ENCODE measurements around the gene EAF2. TPM values are rescaled to one million over a fixed set of nuclear protein-coding genes. Genes with fewer than 3 reads are reported as not detected.

The EAF2 gene
- total and polyA plus RNA-seq, 2 donors (not counting 3 experiments of a cell fraction or from before 2014, with no cell fraction given) = 0.63 to 1.5 TPM

DNA sequence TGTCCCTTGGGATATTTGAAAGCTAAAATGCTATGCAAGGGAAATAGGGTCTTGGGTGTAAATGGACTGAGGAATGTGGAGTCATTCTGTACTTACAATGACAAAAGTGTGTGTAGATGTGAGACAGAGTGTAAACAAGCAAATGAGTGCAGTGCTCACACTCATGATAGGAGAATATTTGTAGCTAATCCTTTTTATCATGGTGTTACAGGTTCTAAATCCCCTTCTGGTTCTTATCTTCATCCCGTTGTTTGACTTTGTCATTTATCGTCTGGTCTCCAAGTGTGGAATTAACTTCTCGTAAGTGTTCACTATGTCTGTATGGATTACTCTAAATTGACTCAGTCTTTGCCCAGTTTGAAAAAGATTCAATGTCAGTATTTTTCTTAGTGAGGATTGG is 89.7 kb downstream of the EAF2 start:
- no peak for FAIRE-seq
- Histone ChIP-seq H3K9me1 (replicated peaks; ENCODE audit: control insufficient read depth, extremely low read depth, insufficient read depth, low read length) (no peaks in the 10 kb centered on the region), H3K4me1 (ENCODE audit: control insufficient read depth, extremely low read depth, insufficient read depth, low read length) (no peaks in the 10 kb centered on the region), H3K9me3 (replicated peaks; ENCODE audit: control insufficient read depth, insufficient read depth, low read length) (no peaks in the 10 kb centered on the region), H3K79me2 (ENCODE audit: control insufficient read depth, insufficient read depth, low read length) (no peaks in the 10 kb centered on the region), H4K20me1 (replicated peaks; ENCODE audit: control insufficient read depth, extremely low read depth, insufficient read depth, low read length) (no peaks in the 10 kb centered on the region), H3K4me3 (replicated peaks in 1 of 3; ENCODE audit: insufficient read depth in 1 of 3, low read depth in 1 of 3, low read length in 3 of 3) (no peak overlapping the region), H3K27ac (ENCODE audit: insufficient read depth, low read depth, low read length) (no peak overlapping the region), H3K4me2 (ENCODE audit: insufficient read depth, low read length) (no peak overlapping the region), H3K27me3 (ENCODE audit: control insufficient read depth in 2 of 2, insufficient read depth in 2 of 2, low read length in 2 of 2) (no peaks in the 10 kb centered on the region), H3K36me3 (ENCODE audit: control insufficient read depth in 2 of 2, extremely low read depth in 1 of 2, insufficient read depth in 2 of 2, low read length in 2 of 2) (no peaks in the 10 kb centered on the region), H2AFZ (ENCODE audit: low read depth, low read length) (no peak overlapping the region), H3K9ac (replicated peaks; ENCODE audit: extremely low read depth, insufficient read depth, low read length) (no peak overlapping the region)
- intact Hi-C loops (cut with micrococcal nuclease) = no loop called here
- POLR2A ChIA-PET = no interaction called here
- CTCF ChIA-PET = interaction anchor here (1.2 kb wide), 1 partner anchor 31 kb away, joined by 4 read pairs; the partner anchor contains the start of gene SLC15A2
- DNase-seq (ENCODE audit: low read depth, low spot score) = no peak
- TF ChIP-seq FOS (IDR thresholded peaks at IDR 0.05; ENCODE audit: borderline replicate concordance, insufficient read depth, low read length) = no peak
- no peak for TF ChIP-seq GATA2 (IDR thresholded peaks at IDR 0.05; ENCODE audit: insufficient read depth, insufficient read length, low read depth, low read length)
- no peak for TF ChIP-seq EZH2 (IDR thresholded peaks at IDR 0.05; ENCODE audit: borderline replicate concordance, low read depth, low read length, severe bottlenecking)
- TF ChIP-seq MYC (IDR thresholded peaks at IDR 0.05; ENCODE audit: low read depth, low read length) = no peak
- TF ChIP-seq POLR2A (IDR thresholded peaks at IDR 0.05; ENCODE audit: low read depth, low read length) = no peak
- no peak for TF ChIP-seq POLR2AphosphoS5 (IDR thresholded peaks at IDR 0.05; ENCODE audit: insufficient read depth, low read depth, low read length)
- TF ChIP-seq, protein P1, sequence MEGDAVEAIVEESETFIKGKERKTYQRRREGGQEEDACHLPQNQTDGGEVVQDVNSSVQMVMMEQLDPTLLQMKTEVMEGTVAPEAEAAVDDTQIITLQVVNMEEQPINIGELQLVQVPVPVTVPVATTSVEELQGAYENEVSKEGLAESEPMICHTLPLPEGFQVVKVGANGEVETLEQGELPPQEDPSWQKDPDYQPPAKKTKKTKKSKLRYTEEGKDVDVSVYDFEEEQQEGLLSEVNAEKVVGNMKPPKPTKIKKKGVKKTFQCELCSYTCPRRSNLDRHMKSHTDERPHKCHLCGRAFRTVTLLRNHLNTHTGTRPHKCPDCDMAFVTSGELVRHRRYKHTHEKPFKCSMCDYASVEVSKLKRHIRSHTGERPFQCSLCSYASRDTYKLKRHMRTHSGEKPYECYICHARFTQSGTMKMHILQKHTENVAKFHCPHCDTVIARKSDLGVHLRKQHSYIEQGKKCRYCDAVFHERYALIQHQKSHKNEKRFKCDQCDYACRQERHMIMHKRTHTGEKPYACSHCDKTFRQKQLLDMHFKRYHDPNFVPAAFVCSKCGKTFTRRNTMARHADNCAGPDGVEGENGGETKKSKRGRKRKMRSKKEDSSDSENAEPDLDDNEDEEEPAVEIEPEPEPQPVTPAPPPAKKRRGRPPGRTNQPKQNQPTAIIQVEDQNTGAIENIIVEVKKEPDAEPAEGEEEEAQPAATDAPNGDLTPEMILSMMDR (IDR thresholded peaks at IDR 0.05; ENCODE audit: extremely low read depth in 1 of 2, insufficient read depth in 1 of 2, low read depth in 1 of 2, low read length in 2 of 2) = no peak
- dilution Hi-C loops (cut with MboI; ENCODE audit: extremely low pct_ligation_motif_present, low sequenced_read_pairs) = no loop called here
- BruUV-seq (replicated peaks) = no TSS peak
